ENCODE results near the gene PCID2. TPM values are rescaled to one million over a fixed set of nuclear protein-coding genes. Genes with fewer than 3 reads are reported as not detected.

Gene PCID2
- total and polyA plus RNA-seq, 2 of the 13 experiments (the other 11 are each of a cell fraction or from before 2014, with no cell fraction given): 65.0 to 111 TPM

DNA sequence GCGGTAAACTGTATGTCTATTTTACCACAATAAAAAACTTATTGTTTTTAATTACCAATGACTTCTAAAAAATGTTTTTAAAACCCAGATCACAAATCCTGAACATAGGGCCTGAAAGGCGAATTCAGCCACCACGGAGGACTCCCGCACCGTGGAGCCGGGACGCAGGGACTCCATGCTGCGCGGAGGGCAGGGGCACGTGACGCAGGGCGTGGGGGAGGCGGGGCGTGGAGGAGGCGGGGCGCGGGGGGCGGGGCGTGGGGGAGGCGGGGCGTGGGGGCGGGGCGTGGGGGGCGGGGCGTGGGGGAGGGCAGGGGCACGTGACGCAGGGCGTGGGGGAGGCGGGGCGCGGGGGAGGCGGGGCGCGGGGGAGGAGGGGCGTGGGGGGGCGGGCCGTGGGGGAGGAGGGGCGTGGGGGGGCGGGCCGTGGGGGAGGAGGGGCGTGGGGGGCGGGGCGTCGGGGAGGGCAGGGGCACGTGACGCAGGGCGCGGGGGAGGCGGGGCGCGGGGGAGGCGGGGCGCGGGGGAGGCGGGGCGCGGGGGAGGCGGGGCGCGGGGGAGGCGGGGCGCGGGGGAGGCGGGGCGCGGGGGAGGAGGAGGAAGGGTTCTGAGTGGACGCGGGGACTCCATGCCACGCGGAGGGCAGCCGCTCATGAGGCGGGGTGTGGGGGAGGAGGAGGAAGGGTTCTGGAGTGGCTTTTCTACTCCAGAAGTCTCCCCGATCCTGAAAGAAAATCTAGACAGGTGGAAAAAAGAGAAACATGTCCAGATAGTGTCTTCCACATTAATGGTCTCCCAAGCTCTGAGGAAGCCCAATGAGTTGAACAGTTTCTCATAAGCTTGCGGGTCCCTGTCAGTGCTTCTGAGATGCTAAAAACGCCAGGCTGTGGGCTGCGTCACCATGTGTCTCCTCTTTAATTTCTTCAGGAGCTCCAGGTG lies 54.4 kb downstream of the PCID2 start (continued):
- TF ChIP-seq SAP130 (CRISPR knock-in tag; IDR thresholded peaks at IDR 0.05; ENCODE audit: low read depth) (peak; percentile 69; the same call in 1 of the 2 replicates), FOSL2 (CRISPR knock-in tag; IDR thresholded peaks at IDR 0.05) (peak; percentile 36; the same call in 1 of the 2 replicates), SOX5 (CRISPR knock-in tag; IDR thresholded peaks at IDR 0.05; ENCODE audit: borderline replicate concordance) (peak; percentile 34; the same call in 1 of the 2 replicates), THAP11 (CRISPR knock-in tag; IDR thresholded peaks at IDR 0.05) (peak; percentile 28; the same call in 1 of the 2 replicates), ZBED4 (CRISPR knock-in tag; IDR thresholded peaks at IDR 0.05; ENCODE audit: borderline replicate concordance) (no peak), ZNF788 (CRISPR knock-in tag; IDR thresholded peaks at IDR 0.05; ENCODE audit: borderline replicate concordance) (no peak), KLF6 (CRISPR knock-in tag; IDR thresholded peaks at IDR 0.05) (peak; percentile 51; the same call in 1 of the 2 replicates), ZNF609 (CRISPR knock-in tag; IDR thresholded peaks at IDR 0.05; ENCODE audit: borderline replicate concordance) (no peak), ELF3 (CRISPR knock-in tag; IDR thresholded peaks at IDR 0.05) (0 out of 2 replicates have a peak, but pooled peaks have one; percentile 10), MED8 (CRISPR knock-in tag; IDR thresholded peaks at IDR 0.05; ENCODE audit: insufficient replicate concordance) (peak; percentile 31), KAT8 (CRISPR knock-in tag; IDR thresholded peaks at IDR 0.05) (0 out of 2 replicates have a peak, but pooled peaks have one; percentile 15), MLX (CRISPR knock-in tag; IDR thresholded peaks at IDR 0.05) (peak; percentile 66; the same call in 1 of the 2 replicates), ZNF264 (CRISPR knock-in tag; IDR thresholded peaks at IDR 0.05) (peak; percentile 47; the same call in 1 of the 2 replicates), SIX4 (CRISPR knock-in tag; IDR thresholded peaks at IDR 0.05) (0 out of 2 replicates have a peak, but pooled peaks have one; percentile 25), KLF16 (CRISPR knock-in tag; IDR thresholded peaks at IDR 0.05) (0 out of 4 replicates have a peak, but pooled peaks of 1 of the 2 experiments have one; percentile 18)
- TF ChIP-seq, protein P1, sequence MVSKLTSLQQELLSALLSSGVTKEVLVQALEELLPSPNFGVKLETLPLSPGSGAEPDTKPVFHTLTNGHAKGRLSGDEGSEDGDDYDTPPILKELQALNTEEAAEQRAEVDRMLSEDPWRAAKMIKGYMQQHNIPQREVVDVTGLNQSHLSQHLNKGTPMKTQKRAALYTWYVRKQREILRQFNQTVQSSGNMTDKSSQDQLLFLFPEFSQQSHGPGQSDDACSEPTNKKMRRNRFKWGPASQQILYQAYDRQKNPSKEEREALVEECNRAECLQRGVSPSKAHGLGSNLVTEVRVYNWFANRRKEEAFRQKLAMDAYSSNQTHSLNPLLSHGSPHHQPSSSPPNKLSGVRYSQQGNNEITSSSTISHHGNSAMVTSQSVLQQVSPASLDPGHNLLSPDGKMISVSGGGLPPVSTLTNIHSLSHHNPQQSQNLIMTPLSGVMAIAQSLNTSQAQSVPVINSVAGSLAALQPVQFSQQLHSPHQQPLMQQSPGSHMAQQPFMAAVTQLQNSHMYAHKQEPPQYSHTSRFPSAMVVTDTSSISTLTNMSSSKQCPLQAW (CRISPR knock-in tag; IDR thresholded peaks at IDR 0.05): no peak

All from HepG2 (cell line).